Measurements from ENCODE around the gene FANK1. TPM values are rescaled to one million over a fixed set of nuclear protein-coding genes. Genes with fewer than 3 reads are reported as not detected.

Gene FANK1
- total RNA-seq, 1 donor from 2014 or later: 11.0 TPM

DNA sequence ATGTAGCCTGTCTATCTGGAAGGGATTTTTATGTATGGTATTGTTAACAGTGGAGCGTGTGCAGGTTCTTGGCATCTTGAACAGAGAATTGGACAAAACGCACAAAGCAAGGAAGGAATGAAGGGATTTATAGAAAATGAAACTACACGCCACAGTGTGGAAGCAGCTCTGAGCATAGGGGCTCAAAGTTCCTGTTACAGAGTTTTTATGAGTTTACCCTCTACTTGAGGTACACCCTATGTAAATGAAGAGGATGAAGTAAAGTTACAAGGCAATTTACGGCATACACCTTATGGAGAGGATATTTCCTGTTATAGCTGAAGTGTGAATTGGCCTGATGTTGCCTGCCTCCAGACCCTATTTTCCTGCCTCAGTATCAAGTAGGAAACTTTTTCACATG lies 33.3 kb downstream of the FANK1 start:
- Mint-ChIP-seq H3K36me3 (peaks cover 13% of the 10 kb centered on the region), H3K4me1 (peaks cover 3% of the 10 kb centered on the region), H3K27ac (no peak overlapping the region), H3K9me3 (peaks cover 20% of the 10 kb centered on the region), H3K4me3 (no peak overlapping the region), H3K27me3 (ENCODE audit: low read depth) (no peaks in the 10 kb centered on the region)
- DNase-seq (ENCODE audit: low spot score in 2 of 2, unreplicated experiment in 2 of 2): no peak
- TF ChIP-seq, protein P1, sequence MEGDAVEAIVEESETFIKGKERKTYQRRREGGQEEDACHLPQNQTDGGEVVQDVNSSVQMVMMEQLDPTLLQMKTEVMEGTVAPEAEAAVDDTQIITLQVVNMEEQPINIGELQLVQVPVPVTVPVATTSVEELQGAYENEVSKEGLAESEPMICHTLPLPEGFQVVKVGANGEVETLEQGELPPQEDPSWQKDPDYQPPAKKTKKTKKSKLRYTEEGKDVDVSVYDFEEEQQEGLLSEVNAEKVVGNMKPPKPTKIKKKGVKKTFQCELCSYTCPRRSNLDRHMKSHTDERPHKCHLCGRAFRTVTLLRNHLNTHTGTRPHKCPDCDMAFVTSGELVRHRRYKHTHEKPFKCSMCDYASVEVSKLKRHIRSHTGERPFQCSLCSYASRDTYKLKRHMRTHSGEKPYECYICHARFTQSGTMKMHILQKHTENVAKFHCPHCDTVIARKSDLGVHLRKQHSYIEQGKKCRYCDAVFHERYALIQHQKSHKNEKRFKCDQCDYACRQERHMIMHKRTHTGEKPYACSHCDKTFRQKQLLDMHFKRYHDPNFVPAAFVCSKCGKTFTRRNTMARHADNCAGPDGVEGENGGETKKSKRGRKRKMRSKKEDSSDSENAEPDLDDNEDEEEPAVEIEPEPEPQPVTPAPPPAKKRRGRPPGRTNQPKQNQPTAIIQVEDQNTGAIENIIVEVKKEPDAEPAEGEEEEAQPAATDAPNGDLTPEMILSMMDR (IDR thresholded peaks at IDR 0.05; ENCODE audit: unreplicated experiment): no peak

DNA sequence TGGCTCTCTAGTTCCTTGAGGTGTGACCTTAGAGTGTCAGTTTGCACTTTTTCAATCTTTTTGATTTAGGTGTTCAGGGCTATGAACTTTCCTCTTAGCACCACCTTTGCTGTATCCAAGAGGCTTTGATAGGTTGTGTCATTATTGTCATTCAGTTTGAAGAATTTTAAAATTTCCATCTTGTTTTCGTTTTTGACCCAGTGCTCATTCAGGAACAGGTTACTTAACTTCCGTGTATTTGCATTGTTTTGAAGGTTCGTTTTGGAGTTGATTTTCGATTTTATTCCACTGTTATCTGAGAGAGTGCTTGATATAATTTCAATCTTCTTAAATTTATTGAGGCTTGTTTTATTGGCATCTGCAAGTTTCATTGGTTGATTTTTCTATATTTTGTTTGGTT lies 37.3 kb downstream of the FANK1 start:
- Mint-ChIP-seq H3K9me3 (peaks cover 17% of the 10 kb centered on the region), H3K4me3 (no peak overlapping the region), H3K27ac (no peak overlapping the region), H3K27me3 (ENCODE audit: low read depth) (no peaks in the 10 kb centered on the region), H3K36me3 (peaks cover 13% of the 10 kb centered on the region), H3K4me1 (peaks cover 6% of the 10 kb centered on the region)
- no peak for DNase-seq (ENCODE audit: low spot score in 2 of 2, unreplicated experiment in 2 of 2)
- TF ChIP-seq, protein P1 (IDR thresholded peaks at IDR 0.05; ENCODE audit: unreplicated experiment): no peak

DNA sequence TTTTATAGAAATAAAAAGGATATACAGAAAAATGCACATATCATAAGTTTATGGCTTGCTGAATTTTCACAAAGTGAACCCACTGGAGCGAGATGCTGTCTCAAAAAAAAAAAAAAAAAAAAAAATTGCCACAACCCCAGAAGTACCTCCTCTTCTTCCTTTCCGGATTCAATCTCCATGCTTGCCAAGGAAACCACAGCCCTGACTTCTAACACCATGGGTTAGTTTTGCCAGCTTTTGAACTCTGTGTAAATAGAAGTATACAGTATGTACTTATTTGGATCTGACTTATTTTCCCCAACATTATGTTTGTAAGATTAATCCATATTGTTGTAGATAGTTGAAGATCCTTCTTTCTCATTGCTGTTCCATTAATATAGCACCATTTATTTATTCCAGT lies 40.0 kb downstream of the FANK1 start:
- Mint-ChIP-seq H3K27me3 (ENCODE audit: low read depth) (no peaks in the 10 kb centered on the region), H3K4me3 (no peak overlapping the region), H3K27ac (no peak overlapping the region), H3K4me1 (peaks cover 6% of the 10 kb centered on the region), H3K36me3 (peaks cover 8% of the 10 kb centered on the region), H3K9me3 (peaks cover 11% of the 10 kb centered on the region)
- TF ChIP-seq, protein P1 (IDR thresholded peaks at IDR 0.05; ENCODE audit: unreplicated experiment): no peak
- DNase-seq (ENCODE audit: low spot score in 2 of 2, unreplicated experiment in 2 of 2): no peak

DNA sequence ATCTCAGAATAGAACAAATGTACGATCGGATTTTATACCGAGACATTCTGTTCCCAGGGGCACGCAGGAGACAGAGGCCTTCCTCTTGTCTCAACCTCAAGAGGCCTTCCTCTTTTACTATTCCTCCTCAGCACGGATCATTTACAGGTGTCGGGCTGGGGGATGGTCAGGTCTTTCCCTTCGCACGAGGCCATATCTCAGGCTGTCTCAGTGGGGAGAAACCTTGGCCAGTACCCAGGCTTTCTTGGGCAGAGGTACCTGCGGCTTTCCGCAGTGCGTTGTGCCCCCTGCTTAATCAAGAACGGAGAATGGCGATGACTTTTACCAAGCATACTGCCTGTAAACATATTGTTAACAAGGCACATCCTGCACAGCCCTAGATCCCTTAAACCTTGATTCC lies 44.2 kb downstream of the FANK1 start:
- H3K27me3 Mint-ChIP-seq (ENCODE audit: low read depth): no peaks in the 10 kb centered on the region
- H3K9me3 Mint-ChIP-seq: peaks cover 15% of the 10 kb centered on the region
- TF ChIP-seq, protein P1 (IDR thresholded peaks at IDR 0.05; ENCODE audit: unreplicated experiment): no peak
- no peak overlapping the region for H3K27ac Mint-ChIP-seq
- H3K4me1 Mint-ChIP-seq: no peaks in the 10 kb centered on the region
- peaks cover 7% of the 10 kb centered on the region for H3K36me3 Mint-ChIP-seq
- no peak overlapping the region for H3K4me3 Mint-ChIP-seq
- DNase-seq (ENCODE audit: low spot score in 2 of 2, unreplicated experiment in 2 of 2): no peak

DNA sequence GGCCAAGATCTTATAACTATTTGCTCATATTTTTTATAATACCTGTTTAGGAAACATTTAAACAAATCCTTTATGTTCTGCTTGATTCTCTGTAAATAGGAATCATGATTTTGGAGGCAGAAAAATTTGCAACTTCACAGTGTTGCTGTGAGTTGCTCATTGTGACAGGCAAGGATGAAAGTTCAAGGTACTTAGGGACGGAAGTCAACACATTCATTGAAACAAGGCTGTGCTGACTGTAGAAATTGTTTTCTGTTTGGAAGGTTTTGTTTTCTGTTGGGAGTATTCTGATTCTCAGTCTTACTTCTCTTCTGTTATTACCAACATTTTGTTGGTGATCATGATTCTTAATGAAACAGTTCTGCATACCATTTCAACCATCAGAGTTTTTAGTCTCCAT lies 54.9 kb downstream of the FANK1 start:
- Mint-ChIP-seq H3K4me1 (no peaks in the 10 kb centered on the region), H3K27ac (no peak overlapping the region), H3K27me3 (ENCODE audit: low read depth) (no peaks in the 10 kb centered on the region), H3K9me3 (peaks cover 31% of the 10 kb centered on the region), H3K36me3 (peaks cover 9% of the 10 kb centered on the region), H3K4me3 (no peak overlapping the region)
- no peak for DNase-seq (ENCODE audit: low spot score in 2 of 2, unreplicated experiment in 2 of 2)
- TF ChIP-seq, protein P1 (IDR thresholded peaks at IDR 0.05; ENCODE audit: unreplicated experiment): no peak

DNA sequence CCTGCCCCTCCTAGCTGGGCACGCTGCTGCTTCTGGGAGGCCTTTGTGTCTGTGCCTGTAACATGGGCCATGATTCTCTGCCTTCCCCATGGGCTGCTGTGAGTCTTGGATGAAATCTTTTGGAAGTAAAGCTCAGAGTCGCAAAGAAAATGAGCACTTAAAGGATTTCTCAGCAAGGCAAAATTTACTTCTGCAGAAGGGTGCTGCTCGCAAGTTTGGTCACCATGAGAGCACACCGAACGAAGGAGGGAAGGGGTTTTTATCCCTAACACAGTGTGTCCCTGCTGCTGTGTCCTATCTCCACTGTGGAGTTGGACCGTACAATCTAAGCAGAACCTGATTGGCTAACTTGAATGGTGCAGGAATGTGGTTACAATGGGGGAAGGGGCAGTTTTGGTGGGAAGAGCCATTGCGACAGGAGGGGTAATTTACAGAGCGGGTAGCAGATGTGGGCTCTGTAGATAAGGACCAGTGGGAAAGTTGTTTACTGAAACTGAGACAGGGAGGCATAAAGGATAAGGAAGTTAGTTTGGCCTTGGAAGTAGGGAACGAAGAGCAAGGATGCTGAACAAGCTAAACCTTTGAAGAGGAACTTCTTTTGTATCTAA lies 57.5 kb downstream of the FANK1 start:
- H3K4me1 Mint-ChIP-seq: no peaks in the 10 kb centered on the region
- TF ChIP-seq, protein P1 (IDR thresholded peaks at IDR 0.05; ENCODE audit: unreplicated experiment): no peak
- no peaks in the 10 kb centered on the region for H3K27me3 Mint-ChIP-seq (ENCODE audit: low read depth)
- DNase-seq (ENCODE audit: low spot score in 2 of 2, unreplicated experiment in 2 of 2): no peak
- no peak overlapping the region for H3K4me3 Mint-ChIP-seq
- peaks cover 9% of the 10 kb centered on the region for H3K36me3 Mint-ChIP-seq
- H3K27ac Mint-ChIP-seq: no peak overlapping the region
- peaks cover 39% of the 10 kb centered on the region for H3K9me3 Mint-ChIP-seq

Measured in mesothelial cell of epicardium (in vitro differentiated cells).